OCI-LY1 (cell line): ENCODE measurements around the gene FA2H.
A peak's percentile ranks its signal among the peaks of the same experiment; 100 is the strongest.

Source experiments
- H2AFZ ChIP-seq: fragments of 200-600 bp; sonication (generic), shearing (Covaris generic); 2 replicates; pipeline ENCODE4 v1.6.0; 2014; ENCODE audit warnings: antibody characterized with exemption, mild to moderate bottlenecking, low read length
- H3F3A ChIP-seq: fragments of 200-600 bp; sonication (generic), shearing (Covaris generic); 2 replicates; pipeline ENCODE4 v1.6.0; 2014; ENCODE audit warnings: mild to moderate bottlenecking, antibody characterized with exemption, low read length, moderate library complexity; ENCODE audit not compliant: insufficient read depth
- H3K27ac ChIP-seq: fragments of 200-600 bp; sonication (generic); 2 replicates; pipeline ENCODE4 v1.5.1; 2014; ENCODE audit warnings: low read length, mixed run types, mild to moderate bottlenecking, low read depth; ENCODE audit not compliant: poor library complexity, severe bottlenecking
- H3K27me3 ChIP-seq: fragments of 200-600 bp; sonication (generic); 2 replicates; pipeline ENCODE4 v1.6.0; 2014; ENCODE audit warnings: antibody characterized with exemption, mild to moderate bottlenecking, low read length, moderate library complexity; ENCODE audit not compliant: insufficient read depth
- H3K36me3 ChIP-seq: fragments of 200-600 bp; sonication (generic); 2 replicates; pipeline ENCODE4 v1.6.1; 2014; ENCODE audit warnings: mild to moderate bottlenecking, antibody characterized with exemption, low read length, moderate library complexity, mixed read lengths; ENCODE audit not compliant: insufficient read depth
- H3K4me1 ChIP-seq: fragments of 200-600 bp; sonication (generic); 2 replicates; pipeline ENCODE4 v1.5.1; 2014; ENCODE audit warnings: mild to moderate bottlenecking, low read length, moderate library complexity; ENCODE audit not compliant: insufficient read depth, severe bottlenecking
- H3K4me2 ChIP-seq: fragments of 200-600 bp; sonication (generic), shearing (Covaris generic); 2 replicates; pipeline ENCODE4 v1.6.1; 2014; ENCODE audit warnings: low read length
- H3K4me3 ChIP-seq: fragments of 200-600 bp; sonication (generic); 2 replicates; pipeline ENCODE4 v1.5.1; 2014; ENCODE audit warnings: low read length, low read depth, mild to moderate bottlenecking, mixed read lengths; ENCODE audit not compliant: poor library complexity, severe bottlenecking
- H3K79me2 ChIP-seq: fragments of 200-600 bp; shearing (Covaris generic); 2 replicates; pipeline ENCODE4 v1.6.1; 2016; ENCODE audit warnings: mixed run types, low read length, mixed read lengths; ENCODE audit not compliant: insufficient read depth
- H3K9ac ChIP-seq: fragments of 200-600 bp; sonication (generic), shearing (Covaris generic); 2 replicates; pipeline ENCODE4 v1.6.1; 2014; ENCODE audit warnings: mild to moderate bottlenecking, low read length, mixed read lengths
- H3K9me2 ChIP-seq: fragments of 200-600 bp; sonication (generic), shearing (Covaris generic); 2 replicates; pipeline ENCODE4 v1.6.1; 2014; ENCODE audit warnings: low read depth, mild to moderate bottlenecking, low read length, mixed read lengths
- H3K9me3 ChIP-seq: fragments of 200-600 bp; shearing (Covaris generic); 2 replicates; pipeline ENCODE4 v1.6.1; 2014; ENCODE audit warnings: low read length, mixed read lengths
- H4K20me1 ChIP-seq: fragments of 200-600 bp; sonication (generic), shearing (Covaris generic); 2 replicates; pipeline ENCODE4 v1.6.0; 2016; ENCODE audit warnings: mild to moderate bottlenecking, low read length; ENCODE audit not compliant: insufficient read depth
- CTCF ChIP-seq: fragments of 200-600 bp; sonication (generic), shearing (Covaris generic); IDR thresholded peaks from 2 replicates; pipeline ENCODE4 v1.5.1; 2017; ENCODE audit warnings: mild to moderate bottlenecking, antibody characterized with exemption, low read length, moderate library complexity, mixed read lengths
- EZH2 ChIP-seq: fragments of 200-600 bp; sonication (generic), shearing (Covaris generic); IDR thresholded peaks from 2 replicates; pipeline ENCODE4 v1.8.0; 2017; ENCODE audit warnings: borderline replicate concordance, mixed run types, mild to moderate bottlenecking, antibody characterized with exemption, low read length, moderate library complexity, mixed read lengths

Gene FA2H

GRCh38 chr16:74667255-74667700 is 107.3 kb downstream of the FA2H start:
- no peaks in the 10 kb centered on the region for H3K27me3 ChIP-seq
- peak overlapping the region; percentile 67 for H3K9ac ChIP-seq
- peak overlapping the region; percentile 65 for H3K4me2 ChIP-seq
- H4K20me1 ChIP-seq = no peaks in the 10 kb centered on the region
- H3K4me1 ChIP-seq = peaks cover 26% of the 10 kb centered on the region
- no peaks in the 10 kb centered on the region for H3F3A ChIP-seq
- H2AFZ ChIP-seq = peak overlapping the region; percentile 99
- peaks cover 32% of the 10 kb centered on the region for H3K79me2 ChIP-seq
- H3K9me2 ChIP-seq = no peaks in the 10 kb centered on the region
- H3K9me3 ChIP-seq = peaks cover 11% of the 10 kb centered on the region; the same call in 1 of the 2 replicates
- H3K27ac ChIP-seq = peak overlapping the region; percentile 39
- H3K36me3 ChIP-seq = peaks cover 37% of the 10 kb centered on the region
- TF ChIP-seq EZH2 (no peak), CTCF (no peak)
- H3K4me3 ChIP-seq = peak overlapping the region; percentile 89

- Histone ChIP-seq H3F3A (no peaks in the 10 kb centered on the region), H3K9me3 (peaks cover 11% of the 10 kb centered on the region; the same call in 1 of the 2 replicates), H3K27me3 (no peaks in the 10 kb centered on the region), H3K79me2 (peaks cover 38% of the 10 kb centered on the region), H3K9me2 (no peaks in the 10 kb centered on the region), H3K4me2 (peak within 1 kb of the TSS; percentile 69), H3K4me1 (peaks cover 26% of the 10 kb centered on the region), H4K20me1 (no peaks in the 10 kb centered on the region), H3K4me3 (peak within 1 kb of the TSS; percentile 89), H3K9ac (peak within 1 kb of the TSS; percentile 98), H3K36me3 (peaks cover 43% of the 10 kb centered on the region), H2AFZ (peak within 1 kb of the TSS; percentile 99), H3K27ac (peak within 1 kb of the TSS; percentile 64)
- TF ChIP-seq EZH2 = no peak
- TF ChIP-seq CTCF = no peak
Observed at GRCh38 chr16:74666425-74667254, 108.0 kb downstream of the FA2H start, which contains the start of gene RFWD3. RFWD3 (minus strand) TSS chr16:74666877; CDS start chr16:74661449, 5,428 bp downstream.

GRCh38 chr16:74666010-74666421 is 108.6 kb downstream of the FA2H start:
- no peak for TF ChIP-seq EZH2
- TF ChIP-seq CTCF = no peak

More at GRCh38 chr16:74666010-74666421, 108.6 kb downstream of the FA2H start:
- Histone ChIP-seq H3K9me2 (no peaks in the 10 kb centered on the region), H3K4me1 (peaks cover 26% of the 10 kb centered on the region), H3K79me2 (peaks cover 44% of the 10 kb centered on the region), H4K20me1 (no peaks in the 10 kb centered on the region), H3K4me2 (peak overlapping the region; percentile 69), H3K27ac (peak overlapping the region; percentile 64), H3F3A (no peaks in the 10 kb centered on the region), H3K9ac (peak overlapping the region; percentile 98), H2AFZ (no peak overlapping the region), H3K9me3 (peaks cover 11% of the 10 kb centered on the region; the same call in 1 of the 2 replicates), H3K4me3 (peak overlapping the region; percentile 89), H3K27me3 (no peaks in the 10 kb centered on the region), H3K36me3 (peaks cover 50% of the 10 kb centered on the region)
